Kidney (tissue), 14 donors: ENCODE results near the gene DISP3. TPM values are rescaled to one million over a fixed set of nuclear protein-coding genes. Genes with fewer than 3 reads are reported as not detected.

Experiments
- DNase-seq, 5 donors: peaks; one replicate each; pipeline ENCODE4 v3.0.0-alpha.2; 2013 to 2020
- FAIRE-seq: peaks from 2 replicates; lab custom pipeline; 2012; peaks lifted over from hg19 to GRCh38; lab: Jason Lieb, UNC
- H3K27ac ChIP-seq, 2 donors: one replicate each; pipeline ENCODE4 v1.7.0; 2013; ENCODE audit warnings: low read depth in 2 of 2, low read length in 2 of 2, inconsistent platforms in 1 of 2
- H3K27me3 ChIP-seq: one replicate; pipeline ENCODE4 v1.7.1; 2013; ENCODE audit warnings: low read length, inconsistent platforms; ENCODE audit not compliant: control insufficient read depth, insufficient read depth
- H3K36me3 ChIP-seq, 3 donors: one replicate each; pipeline versions ENCODE4 v1.7.0 to v1.7.1; 2013; ENCODE audit warnings: low read length in 3 of 3, control low read depth in 1 of 3, inconsistent platforms in 1 of 3; ENCODE audit not compliant: insufficient read depth in 3 of 3, control insufficient read depth in 2 of 3
- H3K4me1 ChIP-seq, 3 donors: one replicate each; pipeline versions ENCODE4 v1.7.0 to v1.7.1; 2013; ENCODE audit warnings: low read length in 3 of 3, inconsistent platforms in 1 of 3, low read depth in 1 of 3; ENCODE audit not compliant: control insufficient read depth in 2 of 3, insufficient read depth in 2 of 3
- H3K4me3 ChIP-seq, 3 donors: one replicate each; pipeline versions ENCODE4 v1.7.0 to v1.8.1; 2013; ENCODE audit warnings: low read length in 3 of 3, control low read depth in 1 of 3, inconsistent platforms in 1 of 3
- H3K9ac ChIP-seq, 3 donors: one replicate each; pipeline versions ENCODE4 v1.7.0 to v1.7.1; 2013; ENCODE audit warnings: low read length in 3 of 3, control low read depth in 1 of 3, inconsistent platforms in 1 of 3
- H3K9me3 ChIP-seq, 3 donors: one replicate each; pipeline versions ENCODE4 v1.7.0 to v1.7.1; 2013; ENCODE audit warnings: low read length in 3 of 3, control low read depth in 1 of 3, inconsistent platforms in 1 of 3; ENCODE audit not compliant: control insufficient read depth in 2 of 3, insufficient read depth in 1 of 3
- intact Hi-C: fragments of 100-400 bp; cut with DNase I; formaldehyde crosslinking; loops from one replicate; pipeline ENCODE4 v1.11.1; 2022
- polyA plus RNA-seq: library from polyadenylated mRNA; stranded (reverse); fragments of 350-450 nt; fragmentation: Illumina TruSeq; extraction: RNeasy Lipid Tissue Mini Kit (QIAGEN cat#74804); gene quantifications from one replicate; pipeline ENCODE4 v1.2.3, GENCODE V29; 2014; ENCODE audit warnings: low read depth, low replicate concordance; ENCODE audit not compliant: insufficient read depth
- total RNA-seq: library from RNA; stranded (reverse); fragmentation: NEBNext Ultra II Directional; extraction: Animal tissue kit (Norgen Biotek cat#: 25700); gene quantifications from one replicate; pipeline ENCODE4 v1.2.1, GENCODE V29; 2021
- TF ChIP-seq, protein P1 (sequence below): IDR thresholded peaks from 3 replicates; pipeline ENCODE4 v1.5.1; 2012; ENCODE audit warnings: mild to moderate bottlenecking, moderate library complexity, borderline replicate concordance; ENCODE audit not compliant: insufficient read depth; ENCODE audit errors: extremely low read depth
- donor health status: control.
- donor health status: control.
- donor health status: control.
- donor health status: control.
- donor health status: control.
- donor health status: DM: yes; HTN: yes; CAD: no.
- donor health status: Normal renal cell carcinoma (clear cell type).

DISP3 gene
- total and polyA plus RNA-seq, 2 donors from 2014 or later, result 0.19 TPM; not detected in 1

DNA sequence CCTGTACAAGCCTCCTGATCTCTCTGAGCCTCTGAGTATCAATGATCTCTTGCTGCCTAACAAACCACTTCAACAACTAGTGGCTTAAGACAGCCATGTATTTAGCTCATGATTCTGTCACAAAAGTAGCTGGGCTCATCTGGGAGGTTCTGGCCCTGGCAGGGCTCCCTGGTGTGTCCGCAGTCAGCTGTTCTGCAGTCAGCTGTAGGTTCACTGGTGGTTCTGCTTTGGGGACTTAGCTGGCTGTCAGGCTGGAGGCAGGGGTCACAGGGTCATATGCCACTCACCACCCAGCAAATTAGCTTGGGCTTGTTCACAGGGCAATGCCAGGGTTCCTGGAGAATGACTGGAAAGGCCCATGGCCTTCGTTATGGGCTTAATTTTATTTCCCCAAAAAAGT is 64.8 kb downstream of the DISP3 start:
- intact Hi-C loops, result no loop called here
- no peak overlapping the region for H3K4me3 ChIP-seq
- no peaks in the 10 kb centered on the region for H3K4me1 ChIP-seq
- TF ChIP-seq, protein P1, sequence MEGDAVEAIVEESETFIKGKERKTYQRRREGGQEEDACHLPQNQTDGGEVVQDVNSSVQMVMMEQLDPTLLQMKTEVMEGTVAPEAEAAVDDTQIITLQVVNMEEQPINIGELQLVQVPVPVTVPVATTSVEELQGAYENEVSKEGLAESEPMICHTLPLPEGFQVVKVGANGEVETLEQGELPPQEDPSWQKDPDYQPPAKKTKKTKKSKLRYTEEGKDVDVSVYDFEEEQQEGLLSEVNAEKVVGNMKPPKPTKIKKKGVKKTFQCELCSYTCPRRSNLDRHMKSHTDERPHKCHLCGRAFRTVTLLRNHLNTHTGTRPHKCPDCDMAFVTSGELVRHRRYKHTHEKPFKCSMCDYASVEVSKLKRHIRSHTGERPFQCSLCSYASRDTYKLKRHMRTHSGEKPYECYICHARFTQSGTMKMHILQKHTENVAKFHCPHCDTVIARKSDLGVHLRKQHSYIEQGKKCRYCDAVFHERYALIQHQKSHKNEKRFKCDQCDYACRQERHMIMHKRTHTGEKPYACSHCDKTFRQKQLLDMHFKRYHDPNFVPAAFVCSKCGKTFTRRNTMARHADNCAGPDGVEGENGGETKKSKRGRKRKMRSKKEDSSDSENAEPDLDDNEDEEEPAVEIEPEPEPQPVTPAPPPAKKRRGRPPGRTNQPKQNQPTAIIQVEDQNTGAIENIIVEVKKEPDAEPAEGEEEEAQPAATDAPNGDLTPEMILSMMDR, result no peak
- H3K27me3 ChIP-seq, result no peaks in the 10 kb centered on the region
- peak in 1 of 5 donors; percentile 18 for DNase-seq
- H3K27ac ChIP-seq, result no peak overlapping the region
- no peak for FAIRE-seq
- H3K9ac ChIP-seq, result no peak overlapping the region
- no peaks in the 10 kb centered on the region for H3K36me3 ChIP-seq
- no peaks in the 10 kb centered on the region for H3K9me3 ChIP-seq

DNA sequence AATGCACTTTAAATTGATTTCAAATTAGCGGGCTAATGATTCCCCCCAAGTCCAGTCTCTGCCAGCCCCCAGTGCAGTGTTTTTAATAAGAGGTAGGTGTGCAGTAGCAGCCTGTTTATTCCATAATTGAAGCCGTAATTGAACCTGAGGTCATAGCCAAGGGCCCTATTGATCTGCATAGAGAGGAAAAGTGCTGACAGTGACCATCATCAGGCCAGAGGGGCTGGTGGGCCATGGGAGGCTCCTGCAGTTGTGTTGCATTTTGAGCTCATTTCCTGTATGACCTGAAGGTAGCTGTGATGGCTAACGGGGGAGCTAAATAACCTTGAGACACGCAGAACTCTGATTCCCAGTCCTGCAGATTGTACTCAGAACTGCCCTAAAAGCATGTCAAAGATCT is 67.5 kb downstream of the DISP3 start:
- no peak for FAIRE-seq

DNA sequence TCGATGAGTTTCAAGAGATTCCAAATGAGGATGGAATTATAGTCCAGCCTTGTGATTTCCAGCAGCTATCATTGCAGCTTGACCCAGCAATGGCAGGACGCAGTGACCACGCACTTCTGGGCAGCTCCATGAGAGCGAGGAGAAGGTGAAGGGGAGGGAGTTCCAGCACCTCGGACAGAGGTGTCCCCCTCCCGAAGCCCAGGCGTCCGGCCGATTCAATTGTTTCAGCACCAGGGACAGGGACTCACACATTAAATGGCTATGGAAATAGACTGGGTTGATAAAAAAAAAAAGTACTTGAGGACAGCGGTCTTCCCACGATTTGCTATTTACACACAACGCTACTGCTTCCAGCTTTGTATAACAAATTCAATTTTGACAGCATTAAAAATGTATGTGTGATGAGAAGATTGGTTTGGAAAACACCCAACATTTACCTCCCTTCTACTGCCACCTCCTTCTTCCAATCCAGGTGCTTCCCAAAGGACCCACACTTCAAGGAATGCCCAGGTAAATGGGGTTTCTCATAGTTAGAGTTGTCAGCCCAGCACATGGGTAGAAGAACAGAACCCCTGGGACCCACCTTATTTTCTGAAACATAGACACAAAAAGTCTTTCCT is 71.8 kb downstream of the DISP3 start:
- DNase-seq (peak; percentile 74 to 98 (median 94)), FAIRE-seq (no peak)

More for the DNA sequence above, 67.5 kb downstream of the DISP3 start:
- no peaks in the 10 kb centered on the region for H3K27me3 ChIP-seq
- H3K4me3 ChIP-seq, result no peak overlapping the region
- H3K4me1 ChIP-seq, result no peaks in the 10 kb centered on the region
- H3K36me3 ChIP-seq, result no peaks in the 10 kb centered on the region
- TF ChIP-seq, protein P1, result no peak
- no peak overlapping the region for H3K27ac ChIP-seq
- peak in 1 of 5 donors; percentile 6 for DNase-seq
- intact Hi-C loops, result no loop called here
- H3K9me3 ChIP-seq, result no peaks in the 10 kb centered on the region
- no peak overlapping the region for H3K9ac ChIP-seq

More for the DNA sequence above, 71.8 kb downstream of the DISP3 start:
- TF ChIP-seq, protein P1, result no peak
- Histone ChIP-seq H3K9me3 (no peaks in the 10 kb centered on the region), H3K27ac (no peak overlapping the region), H3K4me3 (no peak overlapping the region), H3K4me1 (no peaks in the 10 kb centered on the region), H3K27me3 (no peaks in the 10 kb centered on the region), H3K36me3 (no peaks in the 10 kb centered on the region), H3K9ac (no peak overlapping the region)
- intact Hi-C loops, result no loop called here
